HG03175 (cell line): ENCODE data around the gene TRIM47.
"Not testable (repeated sequence)": the region's sequence is repeated elsewhere in the genome, so short reads cannot be mapped to it uniquely, and the experiment has no call there.

Experiments
- ATAC-seq: cut with Tn5 transposase; IDR thresholded peaks from one replicate; pipeline ENCODE4 v1.9.1; 2021; ENCODE audit warnings: mild to moderate bottlenecking, moderate library complexity; ENCODE audit not compliant: unreplicated experiment

The TRIM47 gene

GRCh38 chr17:75872434-75873351, 5.7 kb downstream of the TRIM47 start:
- no peak for ATAC-seq

- ATAC-seq = not testable (repeated sequence)
Observed at GRCh38 chr17:75870228-75870627, 8.2 kb downstream of the TRIM47 start.

- ATAC-seq = no peak
Observed at GRCh38 chr17:75869282-75870141, 8.9 kb downstream of the TRIM47 start.

GRCh38 chr17:75868730-75869281, 9.6 kb downstream of the TRIM47 start:
- ATAC-seq = not testable (repeated sequence)

GRCh38 chr17:75865404-75866188, 12.8 kb downstream of the TRIM47 start:
- ATAC-seq = not testable (repeated sequence)

- peak; percentile 17 for ATAC-seq
Observed at GRCh38 chr17:75864887-75865286, 13.5 kb downstream of the TRIM47 start.

GRCh38 chr17:75864448-75864871, 13.9 kb downstream of the TRIM47 start:
- peak; percentile 85 for ATAC-seq

GRCh38 chr17:75861927-75862317, 16.5 kb downstream of the TRIM47 start:
- ATAC-seq = no peak

- ATAC-seq = not testable (repeated sequence)
Observed at GRCh38 chr17:75859358-75859757, 19.0 kb downstream of the TRIM47 start.

- no peak for ATAC-seq
Observed at GRCh38 chr17:75856062-75856756, 22.2 kb downstream of the TRIM47 start.

- peak; percentile 87 for ATAC-seq
Observed at GRCh38 chr17:75855310-75856061, 22.9 kb downstream of the TRIM47 start, which contains the start of gene WBP2. Gene WBP2 (minus strand): TSS chr17:75855335. CDS start chr17:75855297, 38 bp downstream.

- no peak for ATAC-seq
Observed at GRCh38 chr17:75854881-75855309, 23.5 kb downstream of the TRIM47 start.

GRCh38 chr17:75854101-75854748, 24.2 kb downstream of the TRIM47 start:
- no peak for ATAC-seq

GRCh38 chr17:75853433-75853832, 24.9 kb downstream of the TRIM47 start:
- no peak for ATAC-seq

GRCh38 chr17:75851693-75851991, 26.7 kb downstream of the TRIM47 start:
- not testable (repeated sequence) for ATAC-seq

- no peak for ATAC-seq
Observed at GRCh38 chr17:75850928-75851692, 27.3 kb downstream of the TRIM47 start.

- no peak for ATAC-seq
Observed at GRCh38 chr17:75849724-75850123, 28.7 kb downstream of the TRIM47 start.

- no peak for ATAC-seq
Observed at GRCh38 chr17:75849279-75849646, 29.1 kb downstream of the TRIM47 start.
